Muscle layer of duodenum (tissue), 2 donors: ENCODE results near the gene SERPINA3.
A peak's percentile ranks its signal among the peaks of the same experiment; 100 is the strongest.

Source experiments
- H3K27ac ChIP-seq: one replicate; pipeline ENCODE4 v1.7.0; 2013; ENCODE audit warnings: mild to moderate bottlenecking, low read length
- H3K27me3 ChIP-seq: one replicate; pipeline ENCODE4 v1.7.0; 2013; ENCODE audit warnings: low read depth, mild to moderate bottlenecking, control low read depth, low read length
- H3K36me3 ChIP-seq, 2 donors: one replicate each; pipeline ENCODE4 v1.7.0; 2013; ENCODE audit warnings: low read length in 2 of 2, control low read depth in 1 of 2, mild to moderate bottlenecking in 1 of 2; ENCODE audit not compliant: insufficient read depth in 2 of 2, control insufficient read depth in 1 of 2
- H3K4me1 ChIP-seq, 2 donors: one replicate each; pipeline ENCODE4 v1.7.0; 2013; ENCODE audit warnings: low read length in 2 of 2, mild to moderate bottlenecking in 2 of 2, control low read depth in 1 of 2, moderate library complexity in 1 of 2; ENCODE audit not compliant: insufficient read depth in 2 of 2, control insufficient read depth in 1 of 2
- H3K4me3 ChIP-seq, 2 donors: one replicate each; pipeline ENCODE4 v1.7.0; 2013; ENCODE audit warnings: low read length in 2 of 2, low read depth in 1 of 2, mild to moderate bottlenecking in 1 of 2
- H3K9me3 ChIP-seq, 2 donors: one replicate each; pipeline ENCODE4 v1.7.0; 2013; ENCODE audit warnings: low read length in 2 of 2, control low read depth in 1 of 2, mild to moderate bottlenecking in 1 of 2; ENCODE audit not compliant: control insufficient read depth in 1 of 2
- donor health status: healthy.

SERPINA3 gene

GRCh38 chr14:94586635-94587034 lies 25.6 kb upstream of the SERPINA3 start:
- H3K27ac ChIP-seq = no peak overlapping the region
- H3K27me3 ChIP-seq = no peaks in the 10 kb centered on the region
- no peaks in the 10 kb centered on the region for H3K4me1 ChIP-seq
- no peak overlapping the region for H3K4me3 ChIP-seq
- no peaks in the 10 kb centered on the region for H3K9me3 ChIP-seq
- no peaks in the 10 kb centered on the region for H3K36me3 ChIP-seq

DNA sequence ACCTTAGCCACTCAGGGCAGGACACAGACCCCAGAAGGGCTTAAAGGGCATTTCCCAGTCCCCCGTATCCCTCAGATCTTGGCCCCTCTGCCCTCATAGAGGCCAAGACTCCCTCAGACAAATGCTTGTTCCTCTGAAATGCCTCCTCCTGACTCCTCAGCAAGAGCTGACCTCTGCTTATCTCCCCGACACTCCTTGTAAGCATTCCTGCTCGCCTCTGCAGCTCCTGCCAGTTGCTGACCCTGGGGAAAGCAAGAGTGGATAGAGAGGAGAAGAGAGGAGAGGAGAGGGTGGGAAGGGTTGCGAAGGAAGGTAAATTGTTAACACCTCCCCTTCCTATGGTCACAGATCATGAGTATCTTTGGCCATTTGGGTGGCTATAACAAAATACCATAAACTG lies 23.9 kb upstream of the SERPINA3 start:
- Histone ChIP-seq H3K9me3 (no peaks in the 10 kb centered on the region), H3K4me3 (no peak overlapping the region), H3K36me3 (no peaks in the 10 kb centered on the region), H3K27me3 (no peaks in the 10 kb centered on the region), H3K4me1 (no peaks in the 10 kb centered on the region), H3K27ac (no peak overlapping the region)

DNA sequence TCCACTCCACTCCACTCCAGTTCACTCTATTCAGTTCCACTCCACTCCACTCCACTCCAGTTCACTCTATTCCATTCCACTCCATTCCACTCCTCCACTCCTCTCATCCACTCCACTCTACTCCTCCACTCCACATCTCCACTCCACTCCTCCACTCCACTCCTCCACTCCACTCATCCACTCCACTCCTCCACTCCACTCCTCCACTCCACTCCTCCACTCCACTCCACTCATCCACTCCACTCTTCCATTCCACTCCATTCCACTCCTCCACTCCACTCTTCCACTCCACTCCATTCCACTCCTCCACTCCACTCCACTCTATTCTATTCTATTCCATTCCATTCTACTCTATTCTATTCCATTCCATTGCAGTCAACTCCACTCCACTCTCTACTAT lies 21.1 kb upstream of the SERPINA3 start:
- H3K27ac ChIP-seq = no peak overlapping the region
- H3K27me3 ChIP-seq = no peaks in the 10 kb centered on the region
- H3K4me3 ChIP-seq = no peak overlapping the region
- no peaks in the 10 kb centered on the region for H3K9me3 ChIP-seq
- no peaks in the 10 kb centered on the region for H3K4me1 ChIP-seq
- no peaks in the 10 kb centered on the region for H3K36me3 ChIP-seq

DNA sequence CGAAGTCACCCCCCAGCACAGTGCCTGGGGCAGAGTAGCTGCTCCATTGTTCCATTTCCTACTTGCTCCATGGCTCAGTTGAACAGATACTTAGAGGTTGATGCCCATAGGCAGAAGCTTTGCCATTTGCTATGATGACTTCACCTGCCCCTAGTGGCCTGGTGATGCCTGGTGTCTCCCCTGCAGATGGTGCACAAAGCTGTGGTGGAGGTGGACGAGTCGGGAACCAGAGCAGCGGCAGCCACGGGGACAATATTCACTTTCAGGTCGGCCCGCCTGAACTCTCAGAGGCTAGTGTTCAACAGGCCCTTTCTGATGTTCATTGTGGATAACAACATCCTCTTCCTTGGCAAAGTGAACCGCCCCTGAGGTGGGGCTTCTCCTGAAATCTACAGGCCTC lies 20.3 kb upstream of the SERPINA3 start:
- Histone ChIP-seq H3K27me3 (no peaks in the 10 kb centered on the region), H3K4me3 (no peak overlapping the region), H3K9me3 (no peaks in the 10 kb centered on the region), H3K4me1 (no peaks in the 10 kb centered on the region), H3K36me3 (no peaks in the 10 kb centered on the region), H3K27ac (no peak overlapping the region)

DNA sequence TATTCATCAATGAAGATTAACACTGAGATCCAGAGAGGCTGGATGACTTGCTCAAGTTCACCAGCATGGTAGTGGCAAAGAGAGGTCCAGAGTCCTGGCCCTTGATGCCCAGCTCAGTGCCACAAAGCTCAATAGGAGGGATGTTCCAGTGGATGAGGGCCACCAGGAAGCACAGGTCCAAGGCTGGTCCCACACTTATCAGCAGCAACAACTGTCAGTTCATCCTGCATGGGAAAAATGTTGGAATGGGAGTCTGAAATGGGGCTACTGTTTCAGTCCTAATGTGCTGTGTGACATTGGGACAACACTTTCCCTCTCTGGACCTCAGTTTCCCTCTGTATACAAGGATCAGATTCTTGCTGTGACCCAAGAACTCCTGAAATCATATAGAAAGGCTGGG lies 19.7 kb upstream of the SERPINA3 start:
- H3K9me3 ChIP-seq = no peaks in the 10 kb centered on the region
- H3K27me3 ChIP-seq = no peaks in the 10 kb centered on the region
- no peaks in the 10 kb centered on the region for H3K4me1 ChIP-seq
- no peak overlapping the region for H3K27ac ChIP-seq
- no peak overlapping the region for H3K4me3 ChIP-seq
- H3K36me3 ChIP-seq = no peaks in the 10 kb centered on the region

DNA sequence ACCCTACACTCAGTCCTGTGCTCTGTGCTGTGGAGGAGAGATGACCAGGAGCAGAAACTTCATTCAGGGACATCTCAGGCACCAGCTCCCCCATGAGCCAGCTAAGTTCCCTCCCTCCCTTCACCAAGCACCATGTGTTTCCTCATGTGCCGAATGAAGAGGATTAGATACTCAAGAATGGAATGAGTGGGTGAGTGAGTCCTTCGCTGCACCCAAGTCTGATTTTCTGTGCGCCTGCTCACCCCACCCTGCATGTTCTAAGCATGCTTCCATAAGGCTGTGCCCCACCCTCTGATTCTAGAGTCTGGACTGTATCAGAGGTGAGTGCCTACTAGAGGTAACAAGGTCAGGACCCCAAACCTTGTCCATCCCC lies 18.8 kb upstream of the SERPINA3 start:
- H3K27ac ChIP-seq = no peak overlapping the region
- H3K27me3 ChIP-seq = no peaks in the 10 kb centered on the region
- no peaks in the 10 kb centered on the region for H3K36me3 ChIP-seq
- H3K4me3 ChIP-seq = no peak overlapping the region
- H3K9me3 ChIP-seq = no peaks in the 10 kb centered on the region
- no peaks in the 10 kb centered on the region for H3K4me1 ChIP-seq

- Histone ChIP-seq H3K27ac (no peak overlapping the region), H3K36me3 (no peaks in the 10 kb centered on the region), H3K4me1 (no peaks in the 10 kb centered on the region), H3K27me3 (no peaks in the 10 kb centered on the region), H3K4me3 (no peak overlapping the region), H3K9me3 (no peaks in the 10 kb centered on the region)
Observed at GRCh38 chr14:94593749-94594431, 18.3 kb upstream of the SERPINA3 start.

DNA sequence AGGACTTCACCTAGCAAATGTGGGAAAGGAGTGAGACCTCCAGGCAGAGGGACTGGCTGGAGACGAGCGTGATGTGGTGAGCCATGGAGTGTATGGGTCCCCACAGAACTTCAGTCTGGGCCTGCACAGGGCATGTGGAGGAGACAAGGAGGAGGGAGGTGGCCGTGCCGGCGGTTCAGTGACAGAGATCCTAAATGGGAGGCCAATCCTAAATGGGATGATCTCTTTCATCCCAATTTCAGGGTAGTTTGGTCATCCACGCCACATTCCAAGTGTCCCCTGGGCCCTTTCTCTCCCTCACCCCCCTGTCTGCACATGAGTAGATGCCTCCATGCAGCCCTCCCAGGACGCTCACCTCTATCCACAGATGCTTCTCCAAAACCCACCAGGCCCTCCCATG lies 17.8 kb upstream of the SERPINA3 start:
- no peaks in the 10 kb centered on the region for H3K9me3 ChIP-seq
- H3K4me1 ChIP-seq = peaks cover 2% of the 10 kb centered on the region in 2 donors
- no peaks in the 10 kb centered on the region for H3K36me3 ChIP-seq
- no peak overlapping the region for H3K4me3 ChIP-seq
- no peaks in the 10 kb centered on the region for H3K27me3 ChIP-seq
- H3K27ac ChIP-seq = no peak overlapping the region

GRCh38 chr14:94595912-94596311 lies 16.3 kb upstream of the SERPINA3 start:
- H3K9me3 ChIP-seq = no peaks in the 10 kb centered on the region
- H3K27me3 ChIP-seq = no peaks in the 10 kb centered on the region
- H3K4me3 ChIP-seq = no peak overlapping the region
- no peaks in the 10 kb centered on the region for H3K36me3 ChIP-seq
- H3K27ac ChIP-seq = no peak overlapping the region
- peaks cover 6% of the 10 kb centered on the region in 2 donors for H3K4me1 ChIP-seq

- H3K9me3 ChIP-seq = no peaks in the 10 kb centered on the region
- H3K27me3 ChIP-seq = no peaks in the 10 kb centered on the region
- no peak overlapping the region for H3K4me3 ChIP-seq
- H3K27ac ChIP-seq = no peak overlapping the region
- H3K36me3 ChIP-seq = no peaks in the 10 kb centered on the region
- H3K4me1 ChIP-seq = peaks cover 6% of the 10 kb centered on the region in 2 donors
Observed at GRCh38 chr14:94596361-94596760, 15.8 kb upstream of the SERPINA3 start.

DNA sequence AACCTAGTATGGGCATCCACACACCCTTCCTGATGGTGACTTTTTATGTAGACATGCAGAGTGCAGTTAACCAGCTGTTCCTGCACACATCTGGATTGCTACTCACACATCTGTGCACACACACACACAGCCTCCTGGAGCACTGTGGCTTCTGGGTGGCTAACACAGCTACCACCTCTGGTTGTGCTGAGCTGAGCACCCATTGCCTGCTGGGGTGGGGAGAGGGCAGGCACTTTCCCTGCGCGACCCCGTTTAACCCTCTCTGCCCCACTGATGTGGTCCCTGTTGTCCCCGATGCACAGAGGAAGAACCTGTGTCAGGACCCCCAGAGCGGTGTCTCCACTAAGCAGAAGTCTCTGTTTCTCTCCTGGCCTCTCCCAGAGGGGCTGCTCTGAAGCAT lies 14.4 kb upstream of the SERPINA3 start:
- Histone ChIP-seq H3K36me3 (no peaks in the 10 kb centered on the region), H3K27ac (no peak overlapping the region), H3K4me1 (peaks cover 6% of the 10 kb centered on the region in 2 donors), H3K27me3 (no peaks in the 10 kb centered on the region), H3K4me3 (no peak overlapping the region), H3K9me3 (no peaks in the 10 kb centered on the region)

- Histone ChIP-seq H3K27me3 (no peaks in the 10 kb centered on the region), H3K36me3 (no peaks in the 10 kb centered on the region), H3K4me3 (no peak overlapping the region), H3K4me1 (peaks cover 6% of the 10 kb centered on the region in 2 donors), H3K27ac (peak overlapping the region; percentile 53), H3K9me3 (no peaks in the 10 kb centered on the region)
Observed at GRCh38 chr14:94598506-94598815, 13.7 kb upstream of the SERPINA3 start.
